Measurements from ENCODE around the gene FCN2.

Gene FCN2

DNA sequence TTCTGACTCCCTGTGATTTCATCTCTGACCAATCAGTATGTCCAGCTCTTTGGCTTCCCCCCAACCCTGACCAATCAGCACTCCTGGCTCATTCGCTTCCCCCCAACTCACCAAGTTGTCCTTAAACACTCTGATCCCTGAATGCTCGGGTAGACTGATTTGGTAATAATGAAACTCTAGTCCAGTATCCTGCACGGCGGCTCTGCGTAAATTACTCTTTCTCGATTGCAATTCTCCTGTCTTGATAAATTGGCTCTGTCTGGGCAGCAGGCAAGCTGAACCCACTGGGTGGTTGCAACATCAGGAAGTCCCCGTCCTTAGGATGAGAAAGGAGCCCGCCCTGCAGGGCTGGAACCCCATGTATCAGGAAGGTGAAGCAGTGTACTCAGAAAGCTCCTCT is 10.4 kb downstream of the FCN2 start:
- TF ChIP-seq ZFX (IDR thresholded peaks at IDR 0.05; ENCODE audit: borderline replicate concordance), result no peak
- TF ChIP-seq, protein P1, sequence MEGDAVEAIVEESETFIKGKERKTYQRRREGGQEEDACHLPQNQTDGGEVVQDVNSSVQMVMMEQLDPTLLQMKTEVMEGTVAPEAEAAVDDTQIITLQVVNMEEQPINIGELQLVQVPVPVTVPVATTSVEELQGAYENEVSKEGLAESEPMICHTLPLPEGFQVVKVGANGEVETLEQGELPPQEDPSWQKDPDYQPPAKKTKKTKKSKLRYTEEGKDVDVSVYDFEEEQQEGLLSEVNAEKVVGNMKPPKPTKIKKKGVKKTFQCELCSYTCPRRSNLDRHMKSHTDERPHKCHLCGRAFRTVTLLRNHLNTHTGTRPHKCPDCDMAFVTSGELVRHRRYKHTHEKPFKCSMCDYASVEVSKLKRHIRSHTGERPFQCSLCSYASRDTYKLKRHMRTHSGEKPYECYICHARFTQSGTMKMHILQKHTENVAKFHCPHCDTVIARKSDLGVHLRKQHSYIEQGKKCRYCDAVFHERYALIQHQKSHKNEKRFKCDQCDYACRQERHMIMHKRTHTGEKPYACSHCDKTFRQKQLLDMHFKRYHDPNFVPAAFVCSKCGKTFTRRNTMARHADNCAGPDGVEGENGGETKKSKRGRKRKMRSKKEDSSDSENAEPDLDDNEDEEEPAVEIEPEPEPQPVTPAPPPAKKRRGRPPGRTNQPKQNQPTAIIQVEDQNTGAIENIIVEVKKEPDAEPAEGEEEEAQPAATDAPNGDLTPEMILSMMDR (IDR thresholded peaks at IDR 0.05), result no peak
- H3K27ac ChIP-seq, result no peak overlapping the region

DNA sequence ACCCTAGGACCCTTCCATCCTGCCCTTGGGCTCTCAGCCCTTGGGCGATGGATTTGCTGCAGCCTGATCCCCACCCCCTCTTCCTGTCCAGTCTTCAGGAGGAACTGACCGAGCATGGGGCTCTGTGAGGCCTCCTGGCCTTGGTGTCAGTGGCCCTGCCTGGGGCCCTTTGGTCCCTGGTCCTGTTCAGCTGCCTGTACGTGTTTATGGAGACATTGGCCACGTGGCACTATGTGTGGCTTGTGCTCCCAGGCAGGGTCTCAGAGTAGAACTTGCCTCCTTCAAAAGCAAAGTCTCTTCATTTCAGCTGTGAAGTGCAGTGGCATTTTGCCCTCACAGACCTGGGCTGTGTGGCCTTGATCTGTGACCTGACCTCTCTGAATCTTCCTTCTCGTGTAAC is 11.1 kb downstream of the FCN2 start:
- TF ChIP-seq ZFX (IDR thresholded peaks at IDR 0.05; ENCODE audit: borderline replicate concordance), result no peak
- TF ChIP-seq, protein P1 (IDR thresholded peaks at IDR 0.05), result no peak
- H3K27ac ChIP-seq, result no peak overlapping the region

DNA sequence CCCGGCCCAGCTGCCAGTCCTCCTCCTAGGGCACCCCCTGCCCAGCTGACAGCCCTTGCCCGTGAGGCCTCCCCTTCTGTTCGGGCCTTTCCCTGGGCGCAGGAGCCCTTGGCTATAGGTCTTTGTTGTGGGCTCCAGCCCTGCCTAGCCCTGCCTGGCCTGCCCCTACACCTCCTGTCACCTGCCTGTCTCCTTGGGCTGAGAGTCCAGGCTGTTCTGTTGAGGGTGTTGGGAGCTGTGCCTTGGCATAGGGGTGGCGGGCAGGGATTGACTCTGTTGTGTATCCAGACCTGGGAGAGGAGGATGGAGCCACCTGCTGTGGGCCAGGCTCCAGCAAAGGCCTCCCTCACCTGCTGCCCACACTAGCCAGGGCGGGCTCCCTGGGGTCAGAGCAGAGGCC is 11.6 kb downstream of the FCN2 start:
- no peak overlapping the region for H3K27ac ChIP-seq
- TF ChIP-seq, protein P1 (IDR thresholded peaks at IDR 0.05), result no peak
- no peak for TF ChIP-seq ZFX (IDR thresholded peaks at IDR 0.05; ENCODE audit: borderline replicate concordance)

DNA sequence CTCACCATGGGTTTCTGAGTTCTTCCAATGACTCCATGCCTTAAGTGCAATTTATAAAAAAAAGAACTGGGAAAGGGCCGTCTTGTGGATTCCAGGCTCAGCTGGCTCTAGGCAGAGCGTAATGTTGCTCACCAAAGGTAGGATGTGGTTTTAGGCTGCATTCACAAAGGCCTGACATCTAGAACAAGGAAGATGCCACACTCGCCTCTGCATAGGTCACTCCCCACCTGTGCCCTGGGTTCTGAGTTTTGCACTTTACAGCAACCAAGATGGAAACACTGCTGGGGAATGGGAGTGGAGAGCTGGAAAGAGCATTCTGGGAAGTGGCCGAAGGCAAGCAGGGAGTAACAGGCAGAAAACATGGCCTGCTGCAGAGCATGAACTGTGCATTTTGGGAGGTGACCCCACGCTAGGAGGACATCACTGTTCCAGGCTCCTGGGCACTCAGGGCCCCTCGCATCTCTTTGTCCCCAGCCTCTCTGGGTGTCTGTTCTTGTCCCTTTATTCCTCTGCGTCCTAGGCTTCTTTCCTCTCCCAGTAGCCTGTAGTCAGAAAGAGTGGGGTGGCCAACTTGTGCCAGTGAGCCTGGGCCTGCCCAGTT is 12.3 kb downstream of the FCN2 start:
- TF ChIP-seq, protein P1 (IDR thresholded peaks at IDR 0.05), result no peak
- TF ChIP-seq ZFX (IDR thresholded peaks at IDR 0.05; ENCODE audit: borderline replicate concordance), result no peak
- H3K27ac ChIP-seq, result no peak overlapping the region

DNA sequence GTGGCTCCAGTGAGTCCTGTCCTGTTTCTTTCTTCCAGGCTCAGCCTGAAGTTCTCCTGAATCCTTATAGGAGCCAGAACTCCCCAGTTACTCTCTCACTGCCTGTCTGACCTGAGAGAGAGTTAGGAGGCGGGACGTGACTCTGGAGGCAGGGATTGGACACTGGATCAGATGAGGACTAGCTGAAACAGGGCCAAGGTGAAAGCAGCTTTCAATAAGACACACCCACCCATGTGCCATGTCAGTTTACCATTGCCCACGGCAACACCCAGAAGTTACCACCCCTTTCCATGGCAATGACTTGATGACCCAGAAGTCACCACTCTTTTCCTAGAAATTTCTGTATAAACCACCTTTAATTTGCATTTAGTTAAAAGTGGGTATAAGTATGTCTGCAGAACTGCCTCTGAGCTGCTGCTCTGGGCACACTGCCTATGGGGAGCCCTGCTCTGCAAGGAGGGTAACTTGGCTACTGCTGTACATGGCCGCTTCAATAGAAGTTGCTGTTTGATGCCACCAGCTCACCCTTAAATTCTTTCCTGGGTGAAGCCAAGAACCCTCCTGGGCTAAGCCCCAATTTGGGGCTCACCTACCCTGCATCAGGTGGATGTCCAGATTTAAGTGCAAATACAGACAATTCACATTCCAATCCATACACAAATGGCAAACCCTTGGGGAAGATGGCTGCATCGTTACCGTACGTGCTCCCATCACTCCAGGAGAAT is 13.7 kb downstream of the FCN2 start:
- H3K27ac ChIP-seq, result no peak overlapping the region
- TF ChIP-seq ZFX (IDR thresholded peaks at IDR 0.05; ENCODE audit: borderline replicate concordance), result no peak
- TF ChIP-seq, protein P1 (IDR thresholded peaks at IDR 0.05), result no peak

DNA sequence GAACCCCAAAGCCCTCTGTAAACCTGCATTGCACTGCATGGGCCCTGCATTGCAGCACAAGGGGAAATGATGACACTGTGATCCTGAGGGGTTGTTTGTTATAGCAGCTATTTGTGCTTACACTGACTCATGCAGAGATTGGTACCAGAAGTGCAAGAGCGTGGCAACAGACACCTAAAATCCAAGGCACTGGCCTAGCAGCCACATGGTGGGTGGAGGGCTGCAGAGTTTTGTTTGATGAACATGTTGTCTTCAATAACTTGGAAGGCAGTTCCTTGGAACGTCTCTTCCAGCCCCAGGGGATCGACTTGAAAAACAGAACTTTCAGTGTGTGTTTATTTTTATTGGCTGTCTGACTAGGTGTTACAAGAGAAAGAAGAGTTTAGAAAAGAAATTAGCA is 14.5 kb downstream of the FCN2 start:
- TF ChIP-seq, protein P1 (IDR thresholded peaks at IDR 0.05), result no peak
- no peak for TF ChIP-seq ZFX (IDR thresholded peaks at IDR 0.05; ENCODE audit: borderline replicate concordance)
- H3K27ac ChIP-seq, result no peak overlapping the region

DNA sequence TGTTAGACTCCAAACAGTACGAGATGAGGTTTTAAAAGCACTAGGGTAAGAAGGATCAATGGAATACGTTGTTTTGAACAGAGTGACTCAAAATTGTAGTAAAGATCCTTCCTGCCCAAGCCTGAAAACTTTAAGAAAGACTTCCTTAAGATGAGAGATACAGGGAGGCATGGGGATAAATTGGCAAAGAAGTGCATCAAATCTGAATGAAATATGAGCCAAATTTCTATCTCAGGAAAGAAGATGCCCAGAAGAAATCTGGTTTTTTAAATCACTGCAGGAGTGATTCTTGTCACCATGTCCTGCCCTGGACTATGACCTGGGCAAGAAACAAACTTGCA is 14.9 kb downstream of the FCN2 start:
- no peak for TF ChIP-seq ZFX (IDR thresholded peaks at IDR 0.05; ENCODE audit: borderline replicate concordance)
- TF ChIP-seq, protein P1 (IDR thresholded peaks at IDR 0.05), result no peak
- H3K27ac ChIP-seq, result no peak overlapping the region
